Astrocyte of the spinal cord (primary cell): ENCODE measurements around the gene CAMTA1.

ENCODE experiments used
- DNase-seq: peaks from one replicate; pipeline ENCODE4 v3.0.0; 2011; ENCODE audit warnings: low read depth, low spot score
- H3K4me3 ChIP-seq: 2 replicates; pipeline ENCODE4 v1.5.1; 2011; ENCODE audit warnings: low read depth, mild to moderate bottlenecking, low read length, moderate library complexity
- CTCF ChIP-seq: IDR thresholded peaks from 2 replicates; pipeline ENCODE4 v1.5.1; 2012; ENCODE audit warnings: low read depth, mild to moderate bottlenecking, low read length, inconsistent platforms
- in situ Hi-C: cut with HindIII; loops from 2 replicates; pipeline ENCODE4 v1.10.0; 2017; ENCODE audit warnings: low sequenced_read_pairs

CAMTA1 gene

GRCh38 chr1:7517611-7518330 lies 732.5 kb downstream of the CAMTA1 start:
- no peak for DNase-seq
- in situ Hi-C loops = no loop called here
- H3K4me3 ChIP-seq = no peak overlapping the region
- TF ChIP-seq CTCF = no peak

- no peak for TF ChIP-seq CTCF
- no peak for DNase-seq
- no peak overlapping the region for H3K4me3 ChIP-seq
- in situ Hi-C loops = no loop called here
Measured at GRCh38 chr1:7518411-7518810, 733.2 kb downstream of the CAMTA1 start.

GRCh38 chr1:7519181-7519860 lies 734.1 kb downstream of the CAMTA1 start:
- in situ Hi-C loops = no loop called here
- DNase-seq = no peak
- TF ChIP-seq CTCF = no peak
- H3K4me3 ChIP-seq = no peak overlapping the region

- DNase-seq = no peak
- no peak overlapping the region for H3K4me3 ChIP-seq
- in situ Hi-C loops = no loop called here
- TF ChIP-seq CTCF = no peak
Measured at GRCh38 chr1:7519861-7520395, 734.7 kb downstream of the CAMTA1 start.

- TF ChIP-seq CTCF = no peak
- no peak overlapping the region for H3K4me3 ChIP-seq
- no peak for DNase-seq
- in situ Hi-C loops = no loop called here
Measured at GRCh38 chr1:7520496-7520895, 735.2 kb downstream of the CAMTA1 start.

GRCh38 chr1:7524341-7525337 lies 739.4 kb downstream of the CAMTA1 start:
- DNase-seq = no peak
- in situ Hi-C loops = no loop called here
- H3K4me3 ChIP-seq = no peak overlapping the region
- TF ChIP-seq CTCF = no peak
